IPS DF 4.7 (cell line): Measurements from ENCODE around the gene STAM2.
"Not testable (repeated sequence)": the region's sequence is repeated elsewhere in the genome, so short reads cannot be mapped to it uniquely, and the experiment has no call there.

Experiments used
- DNase-seq: peaks from one replicate; pipeline ENCODE4 v3.0.0-alpha.2; 2013; ENCODE audit warnings: low spot score; ENCODE audit errors: extremely low read depth

Gene STAM2

DNA sequence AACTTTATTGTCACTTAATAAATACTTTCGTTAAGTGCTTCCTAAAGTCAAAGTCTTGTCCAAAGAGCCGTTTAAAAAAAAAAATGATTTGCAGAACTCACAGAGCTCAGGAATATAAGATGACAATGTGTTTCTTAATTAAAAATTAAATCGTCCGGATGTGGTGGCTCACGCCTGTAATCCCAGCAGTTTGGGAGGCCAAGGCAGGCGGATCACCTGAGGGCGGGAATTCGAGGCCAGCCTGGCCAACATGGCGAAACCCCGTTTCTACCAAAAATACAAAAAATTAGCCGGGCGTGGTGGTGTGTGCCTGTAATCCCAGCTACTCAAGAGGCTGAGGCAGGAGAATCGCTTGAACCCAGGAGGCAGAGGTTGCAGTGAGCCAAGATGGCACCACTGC lies 68.4 kb downstream of the STAM2 start:
- DNase-seq, result not testable (repeated sequence)

DNA sequence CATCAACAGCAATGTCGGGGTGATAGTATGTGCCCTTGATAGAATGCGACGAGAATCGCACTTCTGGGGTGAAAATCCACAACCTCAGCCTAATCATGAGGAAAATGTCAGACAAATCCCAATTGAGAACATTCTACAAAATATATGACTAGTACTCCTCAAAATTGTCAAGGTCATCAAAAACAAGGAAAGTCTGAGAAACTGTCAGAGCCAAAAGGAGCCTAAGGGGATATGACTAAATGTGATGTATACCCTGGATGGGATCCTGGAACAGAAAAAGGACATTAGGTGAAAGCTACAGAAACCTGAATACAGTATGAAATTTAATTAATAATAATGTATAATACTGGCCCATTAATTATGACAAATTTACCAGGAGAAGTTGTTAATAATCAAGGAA lies 69.1 kb downstream of the STAM2 start:
- no peak for DNase-seq

DNA sequence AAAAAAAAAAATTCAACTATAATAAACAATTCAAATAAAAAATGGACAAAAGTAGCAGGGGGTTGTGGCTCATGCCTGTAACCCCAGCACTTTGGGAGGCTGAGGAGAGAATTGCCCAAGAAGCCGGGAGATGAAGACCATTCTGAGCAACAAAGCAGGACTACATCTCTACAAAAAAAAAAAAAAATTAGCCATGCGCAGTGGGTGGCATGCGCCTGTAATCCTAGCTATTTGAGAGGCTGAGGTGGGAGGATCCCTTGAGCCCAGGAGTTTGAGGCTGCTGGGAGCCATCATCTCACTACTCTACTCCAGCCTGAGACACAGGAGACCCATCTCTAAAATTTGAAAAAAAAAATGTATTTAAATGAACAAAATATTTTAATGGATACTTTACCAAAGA lies 72.3 kb downstream of the STAM2 start:
- no peak for DNase-seq

DNA sequence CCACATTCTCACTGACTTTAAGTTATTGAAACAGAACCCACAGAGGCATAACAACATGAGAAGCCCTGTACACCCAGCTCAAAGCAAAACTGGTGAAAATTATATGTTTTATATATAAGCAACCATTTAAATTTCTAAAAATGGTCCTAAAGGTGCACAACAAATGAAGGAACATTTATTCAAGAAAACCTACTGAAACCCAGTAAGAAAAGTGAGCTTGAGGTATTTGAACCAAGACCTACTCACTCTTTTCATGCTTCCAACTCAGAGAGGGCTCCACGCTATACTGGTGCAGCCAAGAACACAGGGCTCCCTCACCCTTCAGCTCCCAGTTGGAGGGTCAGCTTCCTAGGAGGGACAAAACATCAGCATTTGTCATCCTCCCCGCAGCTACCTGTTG lies 74.6 kb downstream of the STAM2 start:
- DNase-seq, result no peak

DNA sequence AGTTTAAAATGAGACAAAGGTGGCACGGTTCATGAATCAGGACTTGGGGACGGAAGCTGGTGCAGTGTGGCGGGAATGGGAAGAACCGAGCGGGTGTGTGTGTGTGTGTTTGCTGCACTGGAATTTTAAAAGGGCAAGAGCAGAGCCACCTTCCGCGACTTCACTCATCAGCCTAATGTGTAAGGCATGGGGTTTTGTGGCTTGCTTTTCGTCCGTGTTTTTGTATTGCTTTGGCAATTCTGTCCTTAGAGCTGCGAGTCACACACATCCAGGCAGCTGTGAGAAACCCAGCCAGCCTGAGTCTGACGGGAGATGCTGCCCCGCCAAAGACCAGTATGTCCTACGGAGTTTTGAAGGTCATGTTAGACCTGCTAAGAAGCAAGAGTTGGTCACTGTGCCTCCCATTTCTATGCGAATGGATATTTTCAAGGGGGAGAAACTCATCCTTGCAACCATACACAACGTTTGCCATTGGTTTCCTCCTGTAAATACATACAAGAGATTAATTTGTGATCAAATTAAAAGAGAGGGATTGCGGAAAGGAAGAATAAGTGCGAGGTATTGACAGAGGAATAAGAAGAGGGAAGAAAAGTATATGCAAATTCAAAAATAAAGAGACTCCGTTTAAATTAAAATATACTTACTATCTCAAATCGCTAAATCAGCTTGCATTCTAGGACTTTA lies 76.1 kb downstream of the STAM2 start:
- DNase-seq, result no peak

DNA sequence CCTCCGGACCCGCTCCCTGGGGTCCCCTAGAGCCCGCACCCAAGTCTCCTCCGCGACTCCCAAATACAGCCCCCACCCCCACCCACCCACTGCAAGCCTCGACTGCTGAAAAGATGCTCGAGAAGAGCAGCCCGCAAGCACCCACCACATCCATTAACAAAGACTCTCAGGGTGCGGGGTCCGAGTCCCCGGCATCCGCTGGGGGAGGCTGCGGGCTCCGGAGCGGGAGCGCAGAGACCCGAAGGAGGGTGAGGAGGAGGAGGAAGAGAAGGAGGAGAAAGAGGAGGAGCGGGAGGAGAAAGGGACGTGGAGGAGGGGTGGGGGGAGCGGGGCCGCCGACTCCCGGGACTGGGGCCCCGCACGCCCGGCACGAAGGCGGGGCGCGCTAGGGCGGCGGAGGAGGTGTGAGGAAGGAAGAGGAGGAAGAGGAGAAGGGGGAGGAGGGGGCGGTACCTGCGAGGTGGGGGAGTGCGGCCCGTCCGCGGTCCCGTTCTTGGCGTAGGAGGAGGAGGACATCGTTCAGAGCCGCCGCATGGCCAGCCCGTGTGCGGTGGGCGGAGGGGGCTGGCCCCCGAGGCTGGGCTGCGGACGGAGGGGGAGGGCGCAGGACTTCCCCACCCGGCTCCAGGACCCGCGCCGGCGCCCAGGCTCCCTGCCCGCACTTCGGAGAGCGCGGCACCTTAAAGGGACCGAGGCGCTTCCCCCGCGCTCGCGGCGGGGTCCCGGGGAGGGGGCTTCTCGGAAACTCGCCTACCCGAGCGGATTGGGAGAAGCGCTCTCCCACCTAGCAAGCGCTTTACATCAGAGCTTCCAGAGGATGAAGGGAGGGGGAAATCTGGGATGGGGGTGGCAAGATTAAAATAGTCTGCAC lies 76.8 kb downstream of the STAM2 start, which contains the start of gene CACNB4:
CACNB4 (minus strand) TSS at position 549 of the 871 bp plus-strand sequence.
- DNase-seq, result no peak

DNA sequence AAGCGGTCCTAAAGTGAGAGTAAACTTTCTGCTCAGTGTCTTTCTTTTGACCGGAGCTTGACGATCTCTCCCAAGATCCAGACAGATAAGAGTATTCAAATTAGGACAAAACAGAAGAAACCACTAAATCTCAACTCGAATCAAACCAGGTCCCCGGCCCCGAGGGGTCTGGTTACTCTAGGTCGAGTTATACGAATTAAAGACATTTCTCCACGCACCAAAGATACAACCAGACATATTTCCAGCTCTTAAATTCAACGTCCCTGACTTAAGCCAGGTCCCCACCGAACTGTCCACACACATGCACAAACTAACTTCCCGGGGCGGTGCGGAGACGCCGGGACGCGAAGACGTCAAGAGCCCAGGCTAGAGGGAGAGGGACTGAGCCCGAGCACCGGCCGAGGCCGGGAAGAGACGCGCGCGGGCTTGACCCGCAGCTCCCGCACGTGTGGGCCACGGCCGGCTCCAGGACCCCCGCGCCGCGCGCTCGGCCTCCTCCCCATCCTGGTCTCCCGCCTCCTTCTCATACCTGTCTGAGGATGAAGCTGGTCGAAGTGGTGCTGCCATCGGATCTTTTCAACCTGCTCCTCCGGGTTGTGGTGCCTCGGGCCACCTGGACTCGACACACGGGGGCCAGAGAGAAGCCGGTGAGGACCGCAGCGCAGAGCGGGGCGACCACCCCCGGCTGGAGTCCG lies 77.6 kb downstream of the STAM2 start:
- DNase-seq, result no peak

DNA sequence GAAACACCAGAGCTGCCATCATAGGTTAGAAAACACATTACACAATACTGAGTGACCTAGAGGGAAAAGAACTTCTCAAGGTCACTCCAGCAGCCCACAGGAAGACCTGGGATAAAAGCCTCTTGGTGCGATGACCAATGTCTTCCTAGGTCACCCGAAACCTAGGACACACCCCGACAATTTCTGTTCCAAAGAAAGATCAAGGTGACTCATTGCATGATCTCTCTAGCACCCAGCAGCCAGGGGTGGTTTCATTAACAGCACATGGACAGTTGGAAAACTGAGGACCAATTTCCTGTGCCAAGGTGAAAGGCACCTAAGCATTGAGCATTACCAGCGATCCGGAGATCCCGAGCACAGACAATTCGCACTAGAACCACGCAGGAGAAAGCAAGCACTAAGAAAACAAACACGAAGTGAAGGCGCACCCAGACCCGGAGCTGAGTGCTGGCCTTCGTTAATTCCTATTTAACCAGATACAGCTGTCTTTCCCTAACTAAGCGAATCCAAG lies 78.2 kb downstream of the STAM2 start:
- no peak for DNase-seq

DNA sequence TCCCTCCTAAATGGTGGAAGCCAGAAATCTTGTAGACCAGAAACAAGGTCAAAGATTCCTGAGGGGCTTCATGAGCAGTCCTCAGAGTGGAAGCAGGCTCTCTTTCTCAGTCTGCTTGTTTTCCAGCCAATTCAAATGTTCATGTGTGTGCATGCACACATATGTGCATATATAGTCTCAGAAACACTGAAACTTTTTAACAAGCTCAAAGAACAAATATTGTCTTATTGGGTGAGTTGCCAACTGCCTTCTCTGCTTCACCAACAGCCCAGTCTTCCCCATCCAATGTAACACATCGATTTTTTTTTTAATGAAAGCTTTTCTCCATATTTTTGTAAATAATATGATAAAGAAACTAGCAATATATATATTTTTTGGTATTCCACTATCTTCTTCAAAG lies 80.4 kb downstream of the STAM2 start:
- no peak for DNase-seq

DNA sequence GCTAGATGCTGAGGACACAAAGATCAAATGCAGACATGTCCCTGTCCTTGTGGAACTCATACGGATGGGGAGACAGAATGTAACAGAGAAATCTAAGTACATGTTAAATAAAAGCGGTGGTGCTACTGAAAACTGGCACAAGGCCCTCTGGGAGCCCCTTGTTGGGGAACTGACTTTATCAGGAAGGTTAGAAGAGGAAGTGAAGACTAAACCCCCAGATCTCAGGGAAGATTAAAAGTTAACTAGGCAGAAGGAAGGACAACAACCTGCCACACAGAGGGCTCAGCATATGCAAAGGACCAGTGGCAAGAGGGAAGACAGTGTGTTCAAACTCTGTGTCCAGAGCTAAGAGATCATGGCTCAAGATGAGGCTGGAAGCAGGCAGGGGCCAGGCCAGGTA lies 81.5 kb downstream of the STAM2 start:
- no peak for DNase-seq

DNA sequence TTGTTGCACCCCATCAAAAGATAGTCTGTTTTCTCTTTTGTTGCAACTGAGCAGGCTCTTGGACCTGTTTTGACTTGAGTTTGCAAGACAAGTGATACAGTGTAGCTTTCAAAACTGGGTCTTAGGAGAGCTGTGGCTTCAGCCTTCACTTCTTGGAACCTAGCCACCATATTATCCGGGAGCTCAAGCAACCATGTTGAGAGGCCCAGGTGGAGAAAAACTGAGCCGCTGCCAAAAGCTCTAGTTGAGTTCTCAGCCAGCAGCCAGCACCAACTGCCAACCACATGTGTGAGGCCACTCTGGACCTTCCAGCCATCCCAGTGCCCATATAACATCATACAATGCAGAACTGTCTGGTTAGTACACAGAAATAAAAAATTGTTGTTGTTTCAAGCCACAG lies 82.1 kb downstream of the STAM2 start:
- DNase-seq, result no peak

DNA sequence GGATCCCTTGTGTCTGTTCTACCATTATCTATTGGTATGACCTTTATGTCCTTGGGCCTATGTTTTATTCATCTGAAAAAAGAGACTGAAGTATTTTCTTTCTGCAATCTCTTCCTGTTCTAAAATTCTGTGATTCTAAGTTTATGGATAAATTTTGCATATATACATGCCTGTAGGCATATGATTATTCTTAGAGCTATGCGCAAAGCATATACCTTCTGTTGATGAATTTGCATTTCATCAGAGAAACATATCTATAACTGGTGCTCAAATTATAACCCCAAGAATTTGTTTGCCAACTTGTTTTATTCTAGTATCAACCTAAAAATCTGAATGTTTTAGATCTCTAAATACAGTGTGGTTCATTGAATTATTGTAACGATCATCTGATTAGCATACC lies 83.5 kb downstream of the STAM2 start:
- DNase-seq, result no peak

DNA sequence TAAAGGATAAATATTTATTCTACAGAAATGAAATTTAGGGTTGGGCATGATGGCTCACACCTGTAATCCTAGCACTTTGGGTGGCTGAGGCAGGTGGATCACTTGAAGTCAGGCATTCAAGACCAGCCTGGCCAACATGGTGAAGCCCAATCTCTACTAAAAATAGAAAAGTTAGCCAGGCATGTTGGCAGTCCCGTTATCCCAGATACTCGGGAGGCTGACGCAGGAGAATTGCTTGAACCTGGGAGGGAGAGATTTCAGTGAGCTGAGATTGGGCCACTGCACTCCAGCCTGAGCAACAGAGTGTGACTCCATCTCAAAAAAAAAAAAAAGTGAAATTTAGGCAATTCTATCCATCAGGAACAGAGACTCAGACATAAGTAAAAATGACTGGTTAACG lies 84.8 kb downstream of the STAM2 start:
- DNase-seq, result not testable (repeated sequence)

DNA sequence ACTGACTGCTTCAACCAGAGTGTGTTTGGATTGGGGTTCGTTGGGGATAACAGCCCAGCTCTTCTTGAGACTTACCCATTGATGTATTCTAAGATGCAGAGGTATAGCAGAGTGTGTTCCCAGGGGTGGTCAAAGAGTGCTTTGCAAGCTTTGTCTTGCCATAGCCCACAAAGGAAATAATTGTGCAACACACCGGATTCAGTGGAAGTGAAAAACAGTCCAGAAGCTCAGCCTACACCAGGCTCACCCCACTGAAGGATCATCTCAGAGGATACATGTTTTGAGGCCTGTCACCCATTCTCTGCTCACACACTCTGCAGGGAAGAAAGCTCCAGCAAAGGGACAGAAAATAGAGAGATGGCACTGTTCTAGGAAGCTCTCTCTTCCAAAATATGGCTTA lies 86.3 kb downstream of the STAM2 start:
- no peak for DNase-seq

DNA sequence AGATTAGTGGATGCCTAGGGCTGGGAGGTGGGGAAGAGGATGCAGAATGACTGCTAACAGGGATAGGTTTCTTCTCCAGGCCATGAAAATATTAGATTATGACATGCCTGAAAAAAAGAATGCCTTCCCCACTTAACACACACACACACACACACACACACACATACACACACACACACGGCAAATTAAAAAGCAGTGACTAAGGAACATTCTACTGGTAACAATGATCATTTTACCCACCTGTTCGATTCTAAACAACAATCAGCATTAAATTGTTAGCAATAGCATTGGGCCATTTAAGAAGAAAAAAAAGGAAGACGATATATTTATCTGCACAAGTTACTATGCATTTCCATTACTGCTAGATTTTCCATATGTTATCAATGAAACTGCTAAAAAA lies 87.6 kb downstream of the STAM2 start:
- DNase-seq, result no peak

DNA sequence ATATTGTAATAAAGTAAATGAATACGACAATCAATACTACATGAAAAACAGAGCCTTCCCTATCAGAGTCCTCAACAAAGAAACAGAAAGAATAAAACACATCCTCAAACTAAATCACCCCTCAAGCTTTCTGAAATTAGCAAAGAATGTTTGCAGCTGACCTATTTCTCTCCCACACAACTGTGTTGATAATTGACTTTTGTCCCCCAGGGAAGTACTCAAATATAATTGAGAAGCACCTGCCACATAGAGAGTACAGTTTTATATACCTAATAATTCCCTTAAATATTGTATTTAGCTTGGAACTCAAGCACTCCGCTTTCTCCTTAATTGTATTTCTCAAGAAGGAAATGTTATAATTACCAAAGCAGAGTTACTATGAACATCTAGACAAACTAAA lies 89.3 kb downstream of the STAM2 start:
- DNase-seq, result no peak

DNA sequence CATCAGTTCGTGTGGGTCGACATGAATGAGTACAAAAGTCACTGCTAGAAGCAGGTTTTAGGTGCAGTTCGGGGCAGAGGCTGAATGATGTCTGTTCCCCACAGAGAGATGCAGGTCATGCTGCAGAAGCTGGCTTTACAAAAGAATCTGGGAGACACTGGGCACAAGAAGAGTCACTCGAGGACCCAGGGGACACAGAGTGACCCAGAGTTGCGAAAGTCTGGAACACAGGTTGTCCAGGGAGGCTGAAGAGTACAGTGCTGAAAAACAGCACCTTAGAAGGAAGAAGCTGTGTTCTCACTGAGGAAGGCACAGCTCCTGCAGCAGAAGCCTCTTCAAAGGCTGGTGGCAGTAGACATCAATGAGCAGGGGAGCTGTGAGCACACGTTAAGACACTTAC lies 91.5 kb downstream of the STAM2 start:
- no peak for DNase-seq

DNA sequence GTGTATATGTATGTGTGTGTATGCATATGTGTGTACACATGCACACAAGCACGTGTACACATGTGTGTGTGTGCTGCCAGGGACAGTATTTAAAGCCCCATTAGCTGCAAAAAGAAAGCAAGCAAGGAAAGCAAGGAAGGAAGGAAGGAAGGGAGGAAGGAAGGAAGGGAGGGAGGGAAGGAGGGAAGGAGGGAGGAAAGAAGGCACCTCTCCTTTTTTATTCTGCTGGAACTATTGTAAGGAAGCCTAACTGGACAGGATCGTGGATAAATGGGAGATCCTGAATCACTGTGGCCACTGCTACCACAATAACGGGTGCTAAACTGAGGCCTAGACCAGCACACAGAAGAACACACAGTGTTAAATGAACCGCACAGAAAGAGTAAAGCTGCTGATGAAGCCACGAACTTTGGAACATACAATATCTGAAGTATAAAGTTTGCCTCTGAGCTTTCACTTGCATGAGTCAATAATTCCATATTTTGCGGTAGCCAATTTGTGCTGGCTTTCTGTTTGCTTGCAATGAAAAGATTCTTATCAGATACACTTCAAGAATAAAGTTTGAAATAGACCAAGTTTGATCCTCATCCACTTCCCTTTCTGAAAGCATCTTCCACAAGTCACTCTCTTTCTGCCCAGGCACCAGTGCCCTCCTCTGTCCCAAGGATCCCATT lies 92.2 kb downstream of the STAM2 start:
- DNase-seq, result no peak

DNA sequence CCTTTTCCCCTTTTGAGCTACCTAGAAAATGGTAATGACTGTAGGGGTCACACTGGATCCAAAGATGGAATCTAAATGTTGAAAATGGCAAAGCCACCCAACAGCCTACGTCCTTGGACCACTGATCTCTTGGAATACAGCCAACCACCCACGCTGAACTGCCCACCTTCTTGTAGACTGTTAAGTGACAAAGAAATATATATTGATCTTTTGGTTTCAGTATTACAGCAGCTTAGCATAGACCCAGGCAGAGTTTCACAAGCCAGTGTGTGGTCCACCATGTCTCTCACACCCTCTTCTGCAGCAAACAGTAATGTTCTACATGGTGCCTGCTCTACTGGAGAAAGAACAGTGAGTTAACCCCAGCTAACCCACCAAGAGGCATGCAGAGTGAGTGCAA lies 96.9 kb downstream of the STAM2 start:
- DNase-seq, result no peak

DNA sequence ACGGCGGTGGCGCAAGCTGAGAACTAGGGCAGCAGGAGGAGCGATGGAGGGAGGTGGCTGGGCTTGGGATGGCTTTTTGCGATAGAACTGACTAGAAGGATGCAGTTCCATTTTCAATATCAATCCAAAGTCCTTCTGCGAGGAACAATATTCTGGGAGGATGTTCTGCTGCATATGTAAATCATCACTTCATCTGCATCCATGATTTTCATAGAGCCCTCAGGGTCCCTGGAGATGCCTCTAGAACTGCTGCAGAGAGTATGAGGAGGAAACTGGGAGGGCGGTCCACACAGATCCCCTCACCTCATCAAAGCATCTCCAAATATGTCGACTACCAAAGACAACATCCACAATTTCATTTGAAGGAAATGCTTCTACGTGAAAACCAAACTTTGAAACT lies 97.5 kb downstream of the STAM2 start:
- DNase-seq, result no peak

DNA sequence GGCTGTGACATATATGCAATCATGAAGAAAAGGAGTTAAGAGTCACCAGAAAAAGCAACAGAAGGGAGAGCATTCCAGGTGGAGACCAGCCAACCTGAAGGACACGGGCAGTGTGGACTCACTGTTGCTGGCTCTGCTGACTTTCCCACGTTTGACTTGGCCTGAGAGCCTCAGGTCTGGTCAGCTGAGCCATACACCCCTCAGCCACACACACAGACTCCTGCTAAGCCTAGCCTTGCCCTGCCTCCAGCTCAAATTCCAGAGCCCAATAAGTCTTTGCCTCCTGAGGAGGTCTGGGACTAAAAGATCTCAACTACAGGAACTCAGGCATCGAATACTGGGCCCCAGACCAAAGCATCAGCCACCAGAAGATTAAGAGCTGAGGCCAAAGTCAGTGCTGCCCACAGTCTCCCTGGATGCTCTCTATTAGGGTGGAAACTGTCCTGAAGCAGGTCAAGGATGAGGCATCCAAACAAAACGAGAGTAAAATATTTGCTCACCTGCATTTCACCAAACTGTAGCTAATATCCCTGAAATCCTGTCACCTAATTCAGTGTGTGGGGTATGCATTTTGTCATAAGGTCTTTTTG lies 100.0 kb downstream of the STAM2 start:
- no peak for DNase-seq
